Mesenchymal stem cell (in vitro differentiated cells and primary cell): ENCODE results near the gene NMUR2.

Experiments
- DNase-seq: peaks from one replicate; pipeline ENCODE4 v3.0.0-alpha.2; 2013
- H2AFZ ChIP-seq: one replicate; pipeline ENCODE4 v1.6.1; 2013; ENCODE audit warnings: low read depth, mild to moderate bottlenecking, control low read depth, inconsistent platforms, low read length, moderate library complexity
- H2AK5ac ChIP-seq: 2 replicates; pipeline ENCODE4 v1.6.1; 2013; ENCODE audit warnings: low read length, moderate library complexity, mild to moderate bottlenecking, inconsistent platforms; ENCODE audit not compliant: severe bottlenecking
- H2BK120ac ChIP-seq: one replicate; pipeline ENCODE4 v1.6.1; 2013; ENCODE audit warnings: low read depth, mild to moderate bottlenecking, inconsistent platforms, low read length, moderate library complexity
- H2BK12ac ChIP-seq, 2 experiments: one replicate each; pipeline ENCODE4 v1.6.1; 2013; ENCODE audit warnings: inconsistent platforms in 2 of 2, low read length in 2 of 2, mild to moderate bottlenecking in 2 of 2, moderate library complexity in 2 of 2, control low read depth in 1 of 2
- H2BK15ac ChIP-seq: one replicate; pipeline ENCODE4 v1.6.1; 2013; ENCODE audit warnings: mild to moderate bottlenecking, low read depth, inconsistent platforms; ENCODE audit not compliant: poor library complexity, severe bottlenecking
- H2BK5ac ChIP-seq: 2 replicates; pipeline ENCODE4 v1.6.1; 2013; ENCODE audit warnings: low read depth, mild to moderate bottlenecking, low read length, control low read depth, inconsistent platforms; ENCODE audit not compliant: poor library complexity, severe bottlenecking
- H3K14ac ChIP-seq, 2 experiments: one replicate each; pipeline ENCODE4 v1.6.1; 2013; ENCODE audit warnings: inconsistent platforms in 2 of 2, low read length in 2 of 2, control low read depth in 1 of 2, mild to moderate bottlenecking in 1 of 2, moderate library complexity in 1 of 2
- H3K18ac ChIP-seq, 2 experiments: one replicate each; pipeline ENCODE4 v1.6.1; 2013; ENCODE audit warnings: inconsistent platforms in 2 of 2, low read length in 2 of 2, control low read depth in 1 of 2, low read depth in 1 of 2, mild to moderate bottlenecking in 1 of 2
- H3K23ac ChIP-seq, 2 experiments: one replicate each; pipeline ENCODE4 v1.6.1; 2013; ENCODE audit warnings: inconsistent platforms in 2 of 2, low read length in 2 of 2, mild to moderate bottlenecking in 2 of 2, moderate library complexity in 2 of 2, control low read depth in 1 of 2
- H3K27ac ChIP-seq: 2 replicates; pipeline ENCODE4 v1.5.1; 2013; ENCODE audit warnings: mild to moderate bottlenecking, moderate library complexity, low read length, control low read depth, inconsistent platforms; ENCODE audit not compliant: poor library complexity, severe bottlenecking
- H3K27me3 ChIP-seq, 2 experiments: 2 replicates each; pipeline versions ENCODE4 v1.6.1 to v1.7.0; 2013; ENCODE audit warnings: low read length in 2 of 2, mild to moderate bottlenecking in 2 of 2, moderate library complexity in 2 of 2, control low read depth in 1 of 2, inconsistent platforms in 1 of 2; ENCODE audit not compliant: control insufficient read depth in 1 of 2, insufficient read depth in 1 of 2
- H3K36me3 ChIP-seq, 2 experiments: 2 replicates each; pipeline versions ENCODE4 v1.6.1 to v1.7.0; 2013; ENCODE audit warnings: low read length in 2 of 2, control low read depth in 1 of 2, inconsistent platforms in 1 of 2, low read depth in 1 of 2, mild to moderate bottlenecking in 1 of 2; ENCODE audit not compliant: insufficient read depth in 2 of 2, control insufficient read depth in 1 of 2
- H3K4ac ChIP-seq, 2 experiments: one replicate each; pipeline ENCODE4 v1.6.1; 2013; ENCODE audit warnings: inconsistent platforms in 2 of 2, low read length in 2 of 2, mild to moderate bottlenecking in 2 of 2, moderate library complexity in 2 of 2, control low read depth in 1 of 2, low read depth in 1 of 2
- H3K4me1 ChIP-seq: 2 replicates; pipeline ENCODE4 v1.6.1; 2013; ENCODE audit warnings: low read depth, low read length, control low read depth; ENCODE audit not compliant: control insufficient read depth, insufficient read depth
- H3K4me2 ChIP-seq: 2 replicates; pipeline ENCODE4 v1.6.1; 2013; ENCODE audit warnings: low read length, mild to moderate bottlenecking, inconsistent platforms; ENCODE audit not compliant: poor library complexity, severe bottlenecking
- H3K4me3 ChIP-seq, 2 experiments: 2 replicates each; pipeline versions ENCODE4 v1.5.1 to v1.7.0; 2013; ENCODE audit warnings: low read length in 2 of 2, mild to moderate bottlenecking in 2 of 2, control low read depth in 1 of 2, low read depth in 1 of 2; ENCODE audit not compliant: insufficient read depth in 1 of 2
- H3K79me1 ChIP-seq: replicated peaks from 2 replicates; pipeline ENCODE4 v1.6.1; 2013; ENCODE audit warnings: mild to moderate bottlenecking, control low read depth, low read length, inconsistent platforms; ENCODE audit not compliant: poor library complexity, severe bottlenecking
- H3K9ac ChIP-seq: 2 replicates; pipeline ENCODE4 v1.7.0; 2013; ENCODE audit warnings: mild to moderate bottlenecking, low read length, moderate library complexity
- H3K9me3 ChIP-seq: 2 replicates; pipeline ENCODE4 v1.7.0; 2013; ENCODE audit warnings: mild to moderate bottlenecking, low read length; ENCODE audit not compliant: control insufficient read depth
- H4K8ac ChIP-seq: one replicate; pipeline ENCODE4 v1.6.1; 2013; ENCODE audit warnings: inconsistent platforms, mild to moderate bottlenecking, low read length, moderate library complexity
- H4K91ac ChIP-seq: one replicate; pipeline ENCODE4 v1.6.1; 2013; ENCODE audit warnings: mild to moderate bottlenecking, low read length, inconsistent platforms
- WGBS: methylation state at CpG from one replicate; pipeline ENCODE4 v1.1.7; 2013; ENCODE audit warnings: mixed read lengths; 5-methylcytosine and 5-hydroxymethylcytosine counted together

The NMUR2 gene

GRCh38 chr5:152349683-152350526 is 55.2 kb downstream of the NMUR2 start:
- no peaks in the 10 kb centered on the region for H3K9me3 ChIP-seq
- no peak overlapping the region for H2AFZ ChIP-seq
- H3K4me1 ChIP-seq = no peaks in the 10 kb centered on the region
- H3K4me2 ChIP-seq = no peak overlapping the region
- DNase-seq = no peak
- no peak overlapping the region for H3K4ac ChIP-seq
- no peak overlapping the region for H2BK120ac ChIP-seq
- H2BK5ac ChIP-seq = no peak overlapping the region
- no peak overlapping the region for H3K4me3 ChIP-seq
- no peak overlapping the region for H3K23ac ChIP-seq
- no peak overlapping the region for H3K18ac ChIP-seq
- WGBS = 30% methylated on average over 6 of the region's 8 CpGs
- no peaks in the 10 kb centered on the region for H3K36me3 ChIP-seq
- H3K27me3 ChIP-seq = peaks cover 0 to 8% of the 10 kb centered on the region in 2 experiments
- H3K27ac ChIP-seq = no peak overlapping the region
- H2BK12ac ChIP-seq = no peak overlapping the region
- no peak overlapping the region for H4K91ac ChIP-seq
- no peaks in the 10 kb centered on the region for H3K79me1 ChIP-seq
- no peak overlapping the region for H3K9ac ChIP-seq
- H4K8ac ChIP-seq = no peak overlapping the region
- H2AK5ac ChIP-seq = no peak overlapping the region
- H2BK15ac ChIP-seq = no peak overlapping the region
- no peak overlapping the region for H3K14ac ChIP-seq
